HL-60 (cell line): ENCODE measurements around the gene CA6.

Experiments
- TF ChIP-seq, protein P1 (sequence below): IDR thresholded peaks from one replicate; pipeline ENCODE4 v1.5.1; 2011; ENCODE audit warnings: low read length, control low read depth, inconsistent platforms; ENCODE audit not compliant: insufficient read depth
- TF ChIP-seq, protein P2 (sequence below): IDR thresholded peaks from 2 replicates; pipeline ENCODE4 v1.6.1; 2012; ENCODE audit warnings: low read depth; ENCODE audit not compliant: insufficient replicate concordance

DNA sequence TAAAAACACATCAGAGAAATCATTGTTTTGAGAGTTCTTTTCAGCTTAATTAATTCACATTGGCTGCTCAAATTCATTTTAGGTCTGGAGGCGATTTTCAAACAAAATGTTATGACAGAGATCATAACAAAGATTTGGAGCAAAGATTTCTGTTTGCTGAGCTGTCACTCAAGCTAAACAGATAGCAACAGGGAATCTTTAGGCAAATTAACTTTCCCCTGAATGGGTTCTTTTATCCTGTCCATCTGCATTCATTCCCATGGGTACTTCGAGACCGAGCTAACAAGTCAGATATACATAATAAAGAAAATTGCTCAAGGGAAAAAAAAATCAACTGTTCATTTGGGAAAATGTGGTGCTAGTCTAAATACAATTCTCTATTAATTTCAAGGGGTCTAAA is 30.2 kb upstream of the CA6 start:
- TF ChIP-seq, protein P1, sequence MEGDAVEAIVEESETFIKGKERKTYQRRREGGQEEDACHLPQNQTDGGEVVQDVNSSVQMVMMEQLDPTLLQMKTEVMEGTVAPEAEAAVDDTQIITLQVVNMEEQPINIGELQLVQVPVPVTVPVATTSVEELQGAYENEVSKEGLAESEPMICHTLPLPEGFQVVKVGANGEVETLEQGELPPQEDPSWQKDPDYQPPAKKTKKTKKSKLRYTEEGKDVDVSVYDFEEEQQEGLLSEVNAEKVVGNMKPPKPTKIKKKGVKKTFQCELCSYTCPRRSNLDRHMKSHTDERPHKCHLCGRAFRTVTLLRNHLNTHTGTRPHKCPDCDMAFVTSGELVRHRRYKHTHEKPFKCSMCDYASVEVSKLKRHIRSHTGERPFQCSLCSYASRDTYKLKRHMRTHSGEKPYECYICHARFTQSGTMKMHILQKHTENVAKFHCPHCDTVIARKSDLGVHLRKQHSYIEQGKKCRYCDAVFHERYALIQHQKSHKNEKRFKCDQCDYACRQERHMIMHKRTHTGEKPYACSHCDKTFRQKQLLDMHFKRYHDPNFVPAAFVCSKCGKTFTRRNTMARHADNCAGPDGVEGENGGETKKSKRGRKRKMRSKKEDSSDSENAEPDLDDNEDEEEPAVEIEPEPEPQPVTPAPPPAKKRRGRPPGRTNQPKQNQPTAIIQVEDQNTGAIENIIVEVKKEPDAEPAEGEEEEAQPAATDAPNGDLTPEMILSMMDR = no peak
- TF ChIP-seq, protein P2, sequence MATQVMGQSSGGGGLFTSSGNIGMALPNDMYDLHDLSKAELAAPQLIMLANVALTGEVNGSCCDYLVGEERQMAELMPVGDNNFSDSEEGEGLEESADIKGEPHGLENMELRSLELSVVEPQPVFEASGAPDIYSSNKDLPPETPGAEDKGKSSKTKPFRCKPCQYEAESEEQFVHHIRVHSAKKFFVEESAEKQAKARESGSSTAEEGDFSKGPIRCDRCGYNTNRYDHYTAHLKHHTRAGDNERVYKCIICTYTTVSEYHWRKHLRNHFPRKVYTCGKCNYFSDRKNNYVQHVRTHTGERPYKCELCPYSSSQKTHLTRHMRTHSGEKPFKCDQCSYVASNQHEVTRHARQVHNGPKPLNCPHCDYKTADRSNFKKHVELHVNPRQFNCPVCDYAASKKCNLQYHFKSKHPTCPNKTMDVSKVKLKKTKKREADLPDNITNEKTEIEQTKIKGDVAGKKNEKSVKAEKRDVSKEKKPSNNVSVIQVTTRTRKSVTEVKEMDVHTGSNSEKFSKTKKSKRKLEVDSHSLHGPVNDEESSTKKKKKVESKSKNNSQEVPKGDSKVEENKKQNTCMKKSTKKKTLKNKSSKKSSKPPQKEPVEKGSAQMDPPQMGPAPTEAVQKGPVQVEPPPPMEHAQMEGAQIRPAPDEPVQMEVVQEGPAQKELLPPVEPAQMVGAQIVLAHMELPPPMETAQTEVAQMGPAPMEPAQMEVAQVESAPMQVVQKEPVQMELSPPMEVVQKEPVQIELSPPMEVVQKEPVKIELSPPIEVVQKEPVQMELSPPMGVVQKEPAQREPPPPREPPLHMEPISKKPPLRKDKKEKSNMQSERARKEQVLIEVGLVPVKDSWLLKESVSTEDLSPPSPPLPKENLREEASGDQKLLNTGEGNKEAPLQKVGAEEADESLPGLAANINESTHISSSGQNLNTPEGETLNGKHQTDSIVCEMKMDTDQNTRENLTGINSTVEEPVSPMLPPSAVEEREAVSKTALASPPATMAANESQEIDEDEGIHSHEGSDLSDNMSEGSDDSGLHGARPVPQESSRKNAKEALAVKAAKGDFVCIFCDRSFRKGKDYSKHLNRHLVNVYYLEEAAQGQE = no peak
